LNCaP clone FGC (cell line): ENCODE measurements around the gene OGFOD3.
"Not testable (repeated sequence)": the region's sequence is repeated elsewhere in the genome, so short reads cannot be mapped to it uniquely, and the experiment has no call there.

Source experiments
- DNase-seq: peaks from one replicate; pipeline ENCODE4 v3.0.0-alpha.2; 2011; ENCODE audit warnings: low read depth
- H3K4me3 ChIP-seq: 2 replicates; pipeline ENCODE4 v1.5.1; 2011; ENCODE audit warnings: mild to moderate bottlenecking, low read depth, low read length, control low read depth
- CTCF ChIP-seq: IDR thresholded peaks from 2 replicates; pipeline ENCODE4 v1.5.1; 2012; ENCODE audit warnings: mild to moderate bottlenecking; ENCODE audit not compliant: control insufficient read depth, insufficient read depth; ENCODE audit errors: extremely low read depth

Gene OGFOD3

GRCh38 chr17:82365606-82366295 is 52.6 kb downstream of the OGFOD3 start:
- no peak for TF ChIP-seq CTCF
- no peak overlapping the region for H3K4me3 ChIP-seq
- DNase-seq, result no peak

- TF ChIP-seq CTCF, result no peak
- no peak for DNase-seq
- no peak overlapping the region for H3K4me3 ChIP-seq
Observed at GRCh38 chr17:82361885-82362633, 56.3 kb downstream of the OGFOD3 start.

- not testable (repeated sequence) for DNase-seq, H3K4me3 ChIP-seq
Observed at GRCh38 chr17:82359451-82360074, 58.8 kb downstream of the OGFOD3 start.

- H3K4me3 ChIP-seq, result no peak within 1 kb of the TSS
- TF ChIP-seq CTCF, result no peak
- DNase-seq, result no peak
Observed at GRCh38 chr17:82358465-82359350, 59.7 kb downstream of the OGFOD3 start, which contains the start of gene TEX19. TEX19 (plus strand) TSS chr17:82359247; CDS start chr17:82362151, 2,904 bp downstream.

- no peak overlapping the region for H3K4me3 ChIP-seq
- no peak for TF ChIP-seq CTCF
- DNase-seq, result no peak
Observed at GRCh38 chr17:82357394-82357793, 61.0 kb downstream of the OGFOD3 start.

- no peak for DNase-seq
- H3K4me3 ChIP-seq, result no peak overlapping the region
- no peak for TF ChIP-seq CTCF
Observed at GRCh38 chr17:82356845-82357355, 61.5 kb downstream of the OGFOD3 start.
